HUES6 (cell line): ENCODE measurements around the gene DYNLL2.

Source experiments
- H3K27ac ChIP-seq: 2 replicates; pipeline ENCODE4 v1.7.0; 2013; ENCODE audit warnings: low read depth, mild to moderate bottlenecking, low read length, inconsistent platforms
- H3K27me3 ChIP-seq: 2 replicates; pipeline ENCODE4 v1.6.1; 2013; ENCODE audit warnings: low read length; ENCODE audit not compliant: control insufficient read depth, insufficient read depth
- H3K36me3 ChIP-seq: 2 replicates; pipeline ENCODE4 v1.6.1; 2013; ENCODE audit warnings: low read length; ENCODE audit not compliant: control insufficient read depth, insufficient read depth
- H3K4me1 ChIP-seq: 2 replicates; pipeline ENCODE4 v1.6.1; 2013; ENCODE audit warnings: low read length; ENCODE audit not compliant: control insufficient read depth, insufficient read depth
- H3K4me3 ChIP-seq: 2 replicates; pipeline ENCODE4 v1.5.1; 2013; ENCODE audit warnings: low read depth, low read length
- H3K9ac ChIP-seq: one replicate; pipeline ENCODE4 v1.6.1; 2013; ENCODE audit warnings: mild to moderate bottlenecking, low read length
- H3K9me3 ChIP-seq: 2 replicates; pipeline ENCODE4 v1.6.1; 2013; ENCODE audit warnings: low read depth, low read length; ENCODE audit not compliant: control insufficient read depth, insufficient read depth

The DYNLL2 gene

DNA sequence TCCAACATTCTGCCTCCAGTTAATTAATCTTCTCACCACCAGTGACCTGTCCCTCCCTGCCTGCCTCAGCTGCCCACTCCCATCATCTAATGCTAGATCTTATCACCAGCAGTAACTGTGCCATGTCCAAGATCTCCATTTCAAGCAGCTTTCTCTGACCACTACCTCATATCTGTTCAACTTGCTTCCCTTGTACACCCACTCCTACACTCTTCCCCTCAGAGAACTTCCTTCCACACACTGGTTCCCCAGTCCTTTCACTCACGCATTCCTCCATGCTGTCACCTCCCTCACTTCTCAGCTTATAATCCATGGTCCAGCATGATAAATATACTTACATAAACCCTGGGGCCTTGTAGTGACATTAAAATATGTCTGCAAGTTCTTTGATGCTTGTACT, 31.8 kb upstream of the DYNLL2 start:
- Histone ChIP-seq H3K4me3 (no peak overlapping the region), H3K9me3 (no peaks in the 10 kb centered on the region), H3K9ac (no peak overlapping the region), H3K27me3 (no peaks in the 10 kb centered on the region), H3K36me3 (no peaks in the 10 kb centered on the region), H3K4me1 (peaks cover 10% of the 10 kb centered on the region; the same call in 1 of the 2 replicates), H3K27ac (no peak overlapping the region)

GRCh38 chr17:58052407-58052806, 30.8 kb upstream of the DYNLL2 start:
- Histone ChIP-seq H3K9me3 (no peaks in the 10 kb centered on the region), H3K4me1 (peaks cover under 1% of the 10 kb centered on the region; the same call in 1 of the 2 replicates), H3K36me3 (no peaks in the 10 kb centered on the region), H3K27ac (no peak overlapping the region), H3K9ac (no peak overlapping the region), H3K4me3 (no peak overlapping the region), H3K27me3 (no peaks in the 10 kb centered on the region)

DNA sequence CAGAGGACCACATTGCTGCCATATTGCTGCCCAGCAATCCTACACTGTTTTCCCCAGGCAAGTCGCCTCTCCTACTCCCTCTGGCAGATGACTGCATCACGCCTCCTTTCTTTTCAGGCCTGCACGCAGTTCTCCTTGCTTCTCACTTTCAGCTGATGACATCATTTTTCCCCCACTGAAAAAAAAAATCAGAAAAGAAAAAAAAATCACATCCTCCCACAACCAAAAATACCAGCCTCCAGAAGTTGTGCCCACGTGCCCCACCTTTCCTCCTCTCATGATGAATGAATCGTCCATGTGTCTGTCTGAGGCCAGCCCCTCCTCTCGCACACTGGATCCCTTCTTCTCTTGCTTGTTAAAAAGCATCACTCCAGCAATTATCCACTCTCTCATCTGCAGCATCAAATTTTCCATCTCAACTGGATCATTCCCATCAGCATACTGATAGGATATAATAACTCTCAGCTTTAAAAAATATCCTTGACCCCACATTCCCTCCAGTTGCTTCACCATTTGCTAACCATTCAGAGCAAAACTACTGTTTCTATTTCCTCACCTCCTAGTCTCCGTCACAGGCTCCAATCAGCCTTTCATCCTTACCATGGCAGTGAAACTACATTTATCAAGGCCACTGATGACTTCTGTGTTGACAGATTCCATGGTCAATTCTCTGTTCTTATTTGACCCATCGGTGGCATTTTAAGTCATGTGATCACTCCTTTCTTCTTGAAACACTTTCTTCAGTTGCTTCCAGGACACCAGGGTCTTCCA, 30.1 kb upstream of the DYNLL2 start:
- no peak overlapping the region for H3K4me3 ChIP-seq
- no peaks in the 10 kb centered on the region for H3K36me3 ChIP-seq
- H3K27ac ChIP-seq = no peak overlapping the region
- H3K27me3 ChIP-seq = peaks cover 4% of the 10 kb centered on the region; the same call in 1 of the 2 replicates
- H3K9ac ChIP-seq = no peak overlapping the region
- no peaks in the 10 kb centered on the region for H3K9me3 ChIP-seq
- H3K4me1 ChIP-seq = no peaks in the 10 kb centered on the region

DNA sequence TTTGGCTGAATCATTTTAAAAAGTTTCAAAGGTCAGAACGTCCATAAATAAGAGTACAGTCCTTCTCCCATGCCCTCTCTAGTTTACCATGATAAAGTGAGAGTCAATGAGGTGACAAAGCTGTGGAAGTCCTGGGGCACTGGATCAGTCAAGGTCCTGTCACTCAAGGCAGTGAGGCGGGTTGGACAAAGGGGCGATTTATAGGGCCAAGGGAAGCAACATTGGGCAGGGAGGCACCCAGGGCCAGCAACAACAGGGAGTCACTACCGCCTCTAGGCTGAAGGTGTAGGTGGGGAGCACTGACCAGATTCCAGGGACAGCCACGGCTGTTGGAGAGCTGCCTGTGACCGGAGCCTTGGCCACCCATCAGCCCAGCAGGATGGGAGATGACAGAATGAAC, 28.6 kb upstream of the DYNLL2 start:
- H3K9ac ChIP-seq = no peak overlapping the region
- no peak overlapping the region for H3K27ac ChIP-seq
- H3K4me1 ChIP-seq = no peaks in the 10 kb centered on the region
- H3K27me3 ChIP-seq = peaks cover 4% of the 10 kb centered on the region; the same call in 1 of the 2 replicates
- H3K9me3 ChIP-seq = no peaks in the 10 kb centered on the region
- no peak overlapping the region for H3K4me3 ChIP-seq
- H3K36me3 ChIP-seq = no peaks in the 10 kb centered on the region

DNA sequence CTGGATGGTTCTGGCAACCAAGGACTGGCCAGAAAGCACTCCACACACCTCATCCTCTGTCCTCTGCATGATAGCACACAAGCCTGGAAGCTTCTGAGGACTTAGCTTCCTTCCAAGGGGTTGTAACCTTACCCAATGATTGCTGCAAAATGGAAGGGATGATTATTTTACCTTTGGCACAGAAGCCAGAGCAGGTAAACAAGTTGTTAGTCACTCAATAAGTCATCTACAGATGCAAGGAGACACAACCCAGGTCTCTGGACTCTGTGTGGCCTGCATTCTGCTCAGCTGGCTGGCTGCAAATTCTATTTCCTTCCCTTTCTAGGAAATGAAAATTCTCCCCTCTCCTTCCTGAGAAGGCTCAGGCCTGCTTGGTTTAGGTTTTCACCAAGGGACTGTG, 26.7 kb upstream of the DYNLL2 start:
- Histone ChIP-seq H3K27me3 (peaks cover 4% of the 10 kb centered on the region; the same call in 1 of the 2 replicates), H3K4me1 (peaks cover 3% of the 10 kb centered on the region; the same call in 1 of the 2 replicates), H3K9me3 (no peaks in the 10 kb centered on the region), H3K9ac (no peak overlapping the region), H3K36me3 (no peaks in the 10 kb centered on the region), H3K27ac (no peak overlapping the region), H3K4me3 (no peak overlapping the region)

DNA sequence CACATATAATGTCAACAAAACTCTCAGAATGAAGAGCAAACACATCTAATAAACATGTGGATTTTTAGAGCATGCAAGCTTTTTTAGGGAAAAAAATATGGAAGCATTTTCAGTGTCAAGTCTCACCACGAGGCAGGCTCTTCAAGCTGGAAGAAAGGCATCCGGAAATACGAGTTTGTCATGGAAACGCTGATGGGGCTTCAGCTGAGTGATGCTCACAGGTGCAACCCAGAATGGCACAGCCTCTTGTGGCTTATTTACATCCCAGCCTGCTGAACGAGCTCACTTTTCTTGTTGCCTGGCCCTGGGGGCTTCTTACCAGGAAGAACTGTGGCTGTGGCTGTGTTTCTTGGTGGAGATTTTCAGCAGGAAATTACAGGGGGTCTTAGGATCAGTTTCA, 24.1 kb upstream of the DYNLL2 start:
- Histone ChIP-seq H3K27ac (no peak overlapping the region), H3K4me1 (peaks cover 3% of the 10 kb centered on the region; the same call in 1 of the 2 replicates), H3K9ac (no peak overlapping the region), H3K27me3 (peaks cover 4% of the 10 kb centered on the region; the same call in 1 of the 2 replicates), H3K36me3 (no peaks in the 10 kb centered on the region), H3K9me3 (no peaks in the 10 kb centered on the region), H3K4me3 (no peak overlapping the region)

- no peak overlapping the region for H3K27ac ChIP-seq
- no peak overlapping the region for H3K9ac ChIP-seq
- H3K36me3 ChIP-seq = no peaks in the 10 kb centered on the region
- peaks cover 3% of the 10 kb centered on the region; the same call in 1 of the 2 replicates for H3K4me1 ChIP-seq
- no peak overlapping the region for H3K4me3 ChIP-seq
- H3K27me3 ChIP-seq = peaks cover 4% of the 10 kb centered on the region; the same call in 1 of the 2 replicates
- H3K9me3 ChIP-seq = no peaks in the 10 kb centered on the region
Measured at GRCh38 chr17:58060596-58061191, 22.5 kb upstream of the DYNLL2 start.

DNA sequence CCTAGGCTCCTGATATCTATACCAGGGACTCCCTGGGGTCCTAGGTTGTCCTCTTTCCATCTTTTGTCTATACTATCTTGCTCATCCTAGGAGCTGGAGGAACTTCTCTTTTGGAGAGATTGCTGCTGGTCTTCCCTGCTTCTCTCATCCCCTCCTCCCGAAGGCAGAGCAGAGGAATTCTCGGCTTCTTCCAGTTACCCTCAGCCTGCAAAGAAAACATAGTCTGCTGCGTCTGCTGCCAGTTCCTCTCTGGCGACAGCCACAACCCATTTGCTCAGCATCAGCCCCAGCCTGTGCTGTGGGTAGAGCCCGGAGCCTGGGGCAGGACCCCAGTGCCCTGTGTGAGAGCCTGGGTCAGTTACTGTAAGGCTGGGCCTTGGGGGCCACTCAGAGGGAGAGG, 21.5 kb upstream of the DYNLL2 start:
- H3K36me3 ChIP-seq = no peaks in the 10 kb centered on the region

GRCh38 chr17:58065238-58065637, 18.0 kb upstream of the DYNLL2 start:
- Histone ChIP-seq H3K9ac (no peak overlapping the region), H3K9me3 (no peaks in the 10 kb centered on the region), H3K4me1 (peaks cover 3% of the 10 kb centered on the region; the same call in 1 of the 2 replicates), H3K27ac (no peak overlapping the region), H3K36me3 (no peaks in the 10 kb centered on the region), H3K4me3 (no peak overlapping the region), H3K27me3 (peaks cover 4% of the 10 kb centered on the region; the same call in 1 of the 2 replicates)

More for the DNA sequence above, 21.5 kb upstream of the DYNLL2 start:
- H3K4me3 ChIP-seq = no peak overlapping the region
- peaks cover 3% of the 10 kb centered on the region; the same call in 1 of the 2 replicates for H3K4me1 ChIP-seq
- H3K9me3 ChIP-seq = no peaks in the 10 kb centered on the region
- H3K9ac ChIP-seq = no peak overlapping the region
- no peak overlapping the region for H3K27ac ChIP-seq
- peaks cover 4% of the 10 kb centered on the region; the same call in 1 of the 2 replicates for H3K27me3 ChIP-seq

GRCh38 chr17:58066401-58066800, 16.8 kb upstream of the DYNLL2 start:
- H3K36me3 ChIP-seq = no peaks in the 10 kb centered on the region

GRCh38 chr17:58072862-58073261, 10.4 kb upstream of the DYNLL2 start:
- Histone ChIP-seq H3K36me3 (no peaks in the 10 kb centered on the region), H3K9me3 (no peaks in the 10 kb centered on the region), H3K4me1 (no peaks in the 10 kb centered on the region), H3K27ac (no peak overlapping the region), H3K9ac (no peak overlapping the region), H3K27me3 (peaks cover 8% of the 10 kb centered on the region; the same call in 1 of the 2 replicates), H3K4me3 (no peak overlapping the region)

More at GRCh38 chr17:58066401-58066800, 16.8 kb upstream of the DYNLL2 start:
- no peak overlapping the region for H3K4me3 ChIP-seq
- no peak overlapping the region for H3K9ac ChIP-seq
- no peaks in the 10 kb centered on the region for H3K4me1 ChIP-seq
- no peaks in the 10 kb centered on the region for H3K9me3 ChIP-seq
- H3K27me3 ChIP-seq = peaks cover 8% of the 10 kb centered on the region; the same call in 1 of the 2 replicates
- H3K27ac ChIP-seq = no peak overlapping the region
